ENCODE data around the gene MAP7D3.
"Not testable (repeated sequence)": the region's sequence is repeated elsewhere in the genome, so short reads cannot be mapped to it uniquely, and the experiment has no call there.

MAP7D3 gene

DNA sequence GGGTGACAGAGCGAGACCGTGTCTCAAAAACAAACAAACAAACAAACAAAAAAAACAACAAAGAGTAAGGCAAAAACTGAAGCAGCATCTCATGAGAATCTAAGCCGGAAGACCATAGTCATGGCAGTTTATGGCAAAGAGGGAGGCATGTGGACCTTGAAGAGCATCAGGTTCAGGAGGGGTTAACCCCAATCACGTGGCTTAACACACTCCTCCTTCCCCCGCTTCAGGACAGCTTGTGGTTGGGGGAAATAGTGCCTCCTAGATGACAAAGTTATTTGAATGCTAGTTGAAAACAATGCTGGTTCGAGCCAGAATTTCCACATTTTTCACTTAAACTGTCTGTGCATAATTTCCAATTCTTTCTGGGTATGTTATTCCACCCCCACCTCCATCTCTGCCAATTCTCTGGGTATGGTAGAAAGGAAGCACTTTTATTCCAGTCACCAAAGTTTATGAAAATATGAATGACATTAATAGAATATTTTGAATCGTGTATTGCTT is 11.7 kb upstream of the MAP7D3 start:
- Histone ChIP-seq H3K36me3 (ENCODE audit: insufficient read depth, low read length) (no peaks in the 10 kb centered on the region), H3K9ac (ENCODE audit: low read depth, low read length) (no peak overlapping the region), H3K9me3 (ENCODE audit: control insufficient read depth, insufficient read depth, low read length) (no peaks in the 10 kb centered on the region), H3K4me1 (ENCODE audit: insufficient read depth, low read length) (peaks cover 10% of the 10 kb centered on the region; the same call in 1 of the 2 replicates)

DNA sequence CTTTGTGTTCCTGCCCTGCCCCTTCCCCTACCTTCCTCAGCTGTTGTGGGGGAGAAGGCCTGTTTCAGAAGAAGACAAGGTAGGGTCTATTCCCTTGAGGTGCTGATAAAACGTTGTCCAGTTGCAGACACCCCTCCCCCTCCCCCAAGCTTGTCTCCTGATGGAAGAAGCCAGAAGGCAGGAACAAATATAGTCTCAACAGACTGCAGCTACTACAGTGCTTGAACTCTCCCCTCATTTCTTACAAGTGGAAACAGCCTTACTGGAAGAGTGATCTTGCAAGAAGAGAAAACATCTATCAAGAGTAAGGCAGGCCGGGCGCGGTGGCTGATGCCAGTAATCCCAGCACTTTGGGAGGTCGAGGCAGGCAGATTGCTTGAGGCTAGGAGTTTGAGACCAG is 11.0 kb upstream of the MAP7D3 start:
- peaks cover 10% of the 10 kb centered on the region; the same call in 1 of the 2 replicates for H3K4me1 ChIP-seq (ENCODE audit: insufficient read depth, low read length)
- H3K9ac ChIP-seq (ENCODE audit: low read depth, low read length): no peak overlapping the region
- no peaks in the 10 kb centered on the region for H3K36me3 ChIP-seq (ENCODE audit: insufficient read depth, low read length)
- H3K9me3 ChIP-seq (ENCODE audit: control insufficient read depth, insufficient read depth, low read length): no peaks in the 10 kb centered on the region

DNA sequence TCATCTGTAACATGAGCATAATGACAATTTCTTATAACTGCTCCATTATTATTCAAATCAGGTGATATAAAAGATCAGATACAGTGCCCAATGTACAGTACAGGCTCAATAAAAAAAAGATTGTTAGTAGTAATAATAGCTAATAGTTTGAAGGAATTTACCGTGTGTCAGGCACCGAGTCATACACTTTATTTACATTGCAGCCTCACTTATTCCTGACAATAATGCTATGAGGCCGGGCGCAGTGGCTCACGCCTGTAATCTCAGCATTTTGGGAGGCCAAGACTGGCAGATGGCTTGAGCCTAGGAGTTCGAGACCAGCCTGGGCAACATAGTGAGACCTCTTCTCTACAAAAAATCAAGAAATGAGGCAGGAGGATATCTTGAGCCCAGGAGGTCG is 10.1 kb upstream of the MAP7D3 start:
- Histone ChIP-seq H3K9me3 (ENCODE audit: control insufficient read depth, insufficient read depth, low read length) (no peaks in the 10 kb centered on the region), H3K9ac (ENCODE audit: low read depth, low read length) (no peak overlapping the region), H3K4me1 (ENCODE audit: insufficient read depth, low read length) (peaks cover 12% of the 10 kb centered on the region)

DNA sequence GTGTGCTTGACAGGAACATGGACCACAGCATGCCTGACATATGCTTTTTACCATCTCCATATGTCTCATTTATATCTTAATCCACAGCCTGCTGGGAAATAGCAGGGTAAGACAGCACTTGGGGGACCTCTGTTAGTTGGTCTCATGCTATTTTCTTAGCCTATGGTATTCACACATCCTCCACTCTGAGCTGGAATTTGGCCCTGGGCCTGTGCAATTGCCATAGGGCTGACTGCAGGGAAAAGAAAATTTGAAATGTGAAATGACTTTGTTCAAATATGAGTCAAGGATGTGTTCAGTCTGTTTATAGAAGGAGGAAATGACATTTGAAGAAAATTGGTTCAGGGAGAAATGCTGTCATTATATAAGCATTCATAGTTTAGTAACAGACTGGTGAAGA is 9.6 kb upstream of the MAP7D3 start:
- Histone ChIP-seq H3K4me1 (ENCODE audit: insufficient read depth, low read length) (peaks cover 17% of the 10 kb centered on the region), H3K9me3 (ENCODE audit: control insufficient read depth, insufficient read depth, low read length) (no peaks in the 10 kb centered on the region), H3K36me3 (ENCODE audit: insufficient read depth, low read length) (no peaks in the 10 kb centered on the region), H3K9ac (ENCODE audit: low read depth, low read length) (no peak overlapping the region)

More for the DNA sequence above, 10.1 kb upstream of the MAP7D3 start:
- H3K36me3 ChIP-seq (ENCODE audit: insufficient read depth, low read length): no peaks in the 10 kb centered on the region

DNA sequence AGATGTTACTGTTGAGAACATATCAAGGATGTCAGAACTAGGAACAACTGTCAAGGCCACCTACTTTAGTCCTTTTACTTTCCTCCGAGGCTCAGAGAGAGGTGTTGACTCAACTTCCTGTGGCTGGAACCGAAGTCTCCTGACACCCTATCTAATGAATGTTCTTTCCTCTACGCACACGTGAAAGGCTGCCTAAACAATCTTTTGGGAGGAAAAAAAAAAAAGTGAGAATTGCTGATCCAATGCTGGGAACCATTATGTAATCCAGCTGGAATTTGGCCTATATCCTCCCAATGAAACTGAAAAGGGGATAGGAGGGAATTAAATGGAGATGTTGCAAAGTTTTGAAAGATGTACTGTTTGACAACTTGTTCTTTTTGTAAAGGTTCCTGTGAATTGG is 8.3 kb upstream of the MAP7D3 start:
- peaks cover 17% of the 10 kb centered on the region for H3K4me1 ChIP-seq (ENCODE audit: insufficient read depth, low read length)
- no peaks in the 10 kb centered on the region for H3K9me3 ChIP-seq (ENCODE audit: control insufficient read depth, insufficient read depth, low read length)
- no peaks in the 10 kb centered on the region for H3K36me3 ChIP-seq (ENCODE audit: insufficient read depth, low read length)
- no peak overlapping the region for H3K9ac ChIP-seq (ENCODE audit: low read depth, low read length)

DNA sequence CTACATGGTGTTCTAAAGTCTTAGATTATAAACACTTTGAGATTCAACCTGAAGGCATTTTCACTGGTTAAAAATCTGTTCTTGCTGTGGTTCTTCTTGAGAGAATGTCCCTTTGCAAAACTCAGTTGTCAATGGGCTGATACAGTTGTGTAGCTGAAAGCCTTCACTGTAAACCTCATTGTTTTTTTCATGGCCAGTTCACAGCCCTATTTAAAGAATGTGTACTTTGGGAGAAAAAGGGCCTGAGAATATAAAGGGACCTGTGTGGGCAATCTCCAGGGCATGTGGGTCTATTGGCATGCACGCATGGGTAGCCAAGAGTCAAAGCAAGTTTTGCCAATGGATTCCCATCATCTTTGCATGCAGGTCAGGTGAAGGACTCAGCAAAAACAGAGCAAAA is 7.8 kb upstream of the MAP7D3 start:
- Histone ChIP-seq H3K9ac (ENCODE audit: low read depth, low read length) (no peak overlapping the region), H3K36me3 (ENCODE audit: insufficient read depth, low read length) (no peaks in the 10 kb centered on the region), H3K4me1 (ENCODE audit: insufficient read depth, low read length) (peaks cover 17% of the 10 kb centered on the region), H3K9me3 (ENCODE audit: control insufficient read depth, insufficient read depth, low read length) (no peaks in the 10 kb centered on the region)

DNA sequence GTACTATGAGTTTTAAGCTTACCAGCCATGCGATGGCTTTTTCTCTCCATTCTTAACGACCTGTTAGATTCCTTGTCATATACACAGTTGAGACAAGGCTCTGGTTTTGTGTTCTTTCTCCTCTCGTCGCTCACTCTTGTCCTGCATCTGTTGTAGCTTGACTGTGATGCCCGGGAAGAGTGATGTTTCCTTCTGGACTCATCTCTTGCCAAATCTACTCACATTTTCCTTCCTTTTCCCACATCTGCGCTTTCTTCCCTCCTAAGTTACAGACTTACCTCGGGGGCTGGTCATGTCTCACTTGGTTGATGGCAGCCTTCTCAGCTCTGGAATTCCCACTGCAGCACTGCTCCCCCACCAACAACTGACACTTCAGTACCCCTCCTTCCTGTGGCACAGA is 4.8 kb upstream of the MAP7D3 start:
- Histone ChIP-seq H3K9ac (ENCODE audit: low read depth, low read length) (no peak overlapping the region), H3K36me3 (ENCODE audit: insufficient read depth, low read length) (no peaks in the 10 kb centered on the region), H3K9me3 (ENCODE audit: control insufficient read depth, insufficient read depth, low read length) (no peaks in the 10 kb centered on the region), H3K4me1 (ENCODE audit: insufficient read depth, low read length) (peaks cover 17% of the 10 kb centered on the region)

DNA sequence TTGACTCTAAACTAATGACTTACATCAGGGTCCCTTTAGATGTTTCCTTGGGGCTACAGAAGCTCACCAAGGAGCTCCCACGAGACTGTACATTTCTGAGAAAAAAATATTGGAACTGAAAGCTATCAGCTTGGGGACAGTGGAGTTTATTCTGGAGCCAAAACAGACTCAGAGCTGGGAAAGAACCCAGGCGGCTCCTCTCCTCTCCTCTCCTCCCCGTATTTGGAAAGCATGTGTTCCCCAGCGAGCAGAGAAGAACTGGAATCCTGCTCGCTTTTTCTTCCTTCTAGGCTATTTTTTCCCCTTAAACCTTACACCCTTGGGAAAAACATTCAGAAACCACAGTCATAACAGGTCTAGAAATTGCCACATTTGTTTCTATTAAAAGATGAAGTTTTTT is 4.3 kb upstream of the MAP7D3 start:
- Histone ChIP-seq H3K4me1 (ENCODE audit: insufficient read depth, low read length) (peaks cover 17% of the 10 kb centered on the region), H3K9ac (ENCODE audit: low read depth, low read length) (no peak overlapping the region)

DNA sequence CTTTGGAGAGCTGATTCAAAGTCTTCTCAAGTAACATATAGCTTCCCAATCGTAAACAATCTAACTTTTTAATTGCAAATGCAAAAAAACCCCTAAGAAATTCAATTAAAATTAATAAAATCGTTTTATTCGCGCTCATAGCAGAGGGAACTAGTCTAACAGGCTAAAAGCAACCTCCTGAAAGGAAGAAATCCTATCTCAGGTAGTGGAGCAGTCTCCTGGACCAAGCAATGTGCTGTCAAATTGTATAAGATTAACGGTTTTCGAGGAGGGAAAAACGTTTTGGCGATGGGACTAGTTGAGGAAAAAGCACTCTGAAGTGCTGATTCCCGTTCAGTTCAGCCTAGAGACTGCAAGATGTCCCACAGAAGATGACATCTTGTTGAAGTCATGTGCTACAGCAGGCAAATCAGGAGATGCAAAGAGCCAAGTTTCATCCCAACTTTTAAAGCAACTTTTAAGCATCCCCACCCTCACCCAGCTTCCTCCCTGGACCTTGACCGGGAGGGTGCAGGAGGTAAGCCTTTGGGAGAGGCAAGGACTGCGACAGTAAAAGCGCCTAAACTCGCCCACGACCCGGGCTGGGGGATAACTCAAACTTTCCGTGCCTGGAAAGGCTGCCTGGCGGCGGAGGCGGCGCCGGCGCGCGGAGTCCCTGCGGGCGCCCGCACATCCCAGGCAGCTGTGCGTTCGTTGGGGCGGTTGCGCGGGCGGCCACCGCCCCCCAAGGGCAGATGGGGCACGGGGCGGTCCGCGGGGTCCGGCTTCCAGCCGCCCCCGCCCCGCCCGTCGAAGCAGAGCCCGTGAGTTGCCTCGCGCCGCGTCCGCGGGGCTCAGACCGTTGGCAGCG is 784 bp downstream of the MAP7D3 start:
- Histone ChIP-seq H3K9ac (ENCODE audit: low read depth, low read length) (peak overlapping the region; percentile 57), H3K9me3 (ENCODE audit: control insufficient read depth, insufficient read depth, low read length) (no peaks in the 10 kb centered on the region), H3K4me1 (ENCODE audit: insufficient read depth, low read length) (no peaks in the 10 kb centered on the region), H3K36me3 (ENCODE audit: insufficient read depth, low read length) (no peaks in the 10 kb centered on the region)

More for the DNA sequence above, 4.3 kb upstream of the MAP7D3 start:
- H3K9me3 ChIP-seq (ENCODE audit: control insufficient read depth, insufficient read depth, low read length): no peaks in the 10 kb centered on the region
- no peaks in the 10 kb centered on the region for H3K36me3 ChIP-seq (ENCODE audit: insufficient read depth, low read length)

DNA sequence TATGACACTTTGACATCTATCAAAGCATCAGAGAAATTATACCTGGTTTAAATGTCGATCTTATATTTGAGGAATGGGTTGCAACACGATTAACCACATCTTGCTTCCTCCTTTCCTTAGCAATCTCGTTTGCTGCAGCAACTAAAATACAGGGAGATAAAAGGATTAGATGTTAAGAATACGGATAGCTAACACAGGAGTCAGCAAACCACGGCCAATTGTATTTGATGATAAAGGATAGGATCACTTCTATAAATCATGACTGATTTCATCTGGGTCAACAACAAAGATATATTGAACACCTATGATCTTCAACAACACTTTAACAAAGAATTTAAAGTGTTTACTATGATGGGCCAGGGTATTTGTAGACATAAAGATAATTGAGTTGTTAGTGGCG is 5.0 kb downstream of the MAP7D3 start:
- H3K9me3 ChIP-seq (ENCODE audit: control insufficient read depth, insufficient read depth, low read length): no peaks in the 10 kb centered on the region

DNA sequence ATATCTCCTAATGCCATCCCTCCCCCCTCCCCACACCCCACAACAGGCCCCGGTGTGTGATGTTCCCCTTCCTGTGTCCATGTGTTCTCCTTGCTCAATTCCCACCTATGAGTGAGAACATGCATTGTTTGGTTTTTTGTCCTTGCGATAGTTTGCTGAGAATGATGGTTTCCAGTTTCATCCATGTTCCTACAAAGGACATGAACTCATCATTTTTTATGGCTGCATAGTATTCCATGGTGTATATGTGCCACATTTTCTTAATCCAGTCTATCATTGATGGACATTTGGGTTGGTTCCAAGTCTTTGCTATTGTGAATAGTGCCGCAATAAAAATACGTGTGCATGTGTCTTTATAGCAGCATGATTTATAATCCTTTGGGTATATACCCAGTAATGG is 13.4 kb downstream of the MAP7D3 start:
- H3K4me1 ChIP-seq (ENCODE audit: insufficient read depth, low read length); H3K36me3 ChIP-seq (ENCODE audit: insufficient read depth, low read length); H3K9me3 ChIP-seq (ENCODE audit: control insufficient read depth, insufficient read depth, low read length); H3K9ac ChIP-seq (ENCODE audit: low read depth, low read length): not testable (repeated sequence)

More for the DNA sequence above, 5.0 kb downstream of the MAP7D3 start:
- Histone ChIP-seq H3K36me3 (ENCODE audit: insufficient read depth, low read length) (0 out of 2 replicates have a peak, but pooled peaks cover 3% of the 10 kb centered on the region), H3K9ac (ENCODE audit: low read depth, low read length) (no peak overlapping the region), H3K4me1 (ENCODE audit: insufficient read depth, low read length) (no peaks in the 10 kb centered on the region)

DNA sequence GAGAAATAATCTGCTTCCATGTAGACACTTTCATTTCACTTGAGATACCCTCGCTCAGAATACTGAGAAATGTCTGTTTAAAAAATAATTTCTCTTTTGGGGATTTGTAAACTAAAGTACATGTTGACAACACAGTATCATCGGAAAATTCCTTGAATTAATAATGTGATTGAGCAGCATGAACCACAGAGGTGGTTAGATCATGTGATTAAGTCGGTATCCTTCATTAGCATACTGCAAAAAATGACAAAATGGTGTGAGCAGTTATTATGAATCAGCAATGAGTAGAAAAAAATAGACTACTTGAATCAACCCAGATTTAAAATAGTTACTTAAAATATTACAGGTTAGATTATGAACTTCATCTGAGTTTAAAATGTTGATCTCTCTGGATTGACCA is 14.1 kb downstream of the MAP7D3 start:
- H3K36me3 ChIP-seq (ENCODE audit: insufficient read depth, low read length): no peaks in the 10 kb centered on the region
- H3K9me3 ChIP-seq (ENCODE audit: control insufficient read depth, insufficient read depth, low read length): no peaks in the 10 kb centered on the region
- no peak overlapping the region for H3K9ac ChIP-seq (ENCODE audit: low read depth, low read length)
- H3K4me1 ChIP-seq (ENCODE audit: insufficient read depth, low read length): no peaks in the 10 kb centered on the region

DNA sequence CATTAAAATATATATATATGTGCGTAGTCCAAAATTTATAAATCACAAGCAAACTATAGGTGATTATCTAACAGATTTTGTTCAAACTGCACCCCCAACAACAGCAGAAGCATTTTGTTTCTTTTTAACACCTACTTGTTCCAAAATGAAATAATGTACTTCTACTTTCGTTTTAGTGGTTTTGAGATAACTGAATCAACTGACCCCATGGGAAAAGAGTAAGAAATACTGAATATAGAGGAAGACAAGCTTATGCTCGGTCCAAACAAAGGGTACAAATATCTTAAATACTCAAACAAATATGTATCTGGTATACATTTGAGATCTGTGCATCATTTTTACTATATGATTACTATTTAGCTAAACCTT is 22.4 kb downstream of the MAP7D3 start:
- Histone ChIP-seq H3K9ac (ENCODE audit: low read depth, low read length) (no peak overlapping the region), H3K36me3 (ENCODE audit: insufficient read depth, low read length) (peaks cover 8% of the 10 kb centered on the region)

DNA sequence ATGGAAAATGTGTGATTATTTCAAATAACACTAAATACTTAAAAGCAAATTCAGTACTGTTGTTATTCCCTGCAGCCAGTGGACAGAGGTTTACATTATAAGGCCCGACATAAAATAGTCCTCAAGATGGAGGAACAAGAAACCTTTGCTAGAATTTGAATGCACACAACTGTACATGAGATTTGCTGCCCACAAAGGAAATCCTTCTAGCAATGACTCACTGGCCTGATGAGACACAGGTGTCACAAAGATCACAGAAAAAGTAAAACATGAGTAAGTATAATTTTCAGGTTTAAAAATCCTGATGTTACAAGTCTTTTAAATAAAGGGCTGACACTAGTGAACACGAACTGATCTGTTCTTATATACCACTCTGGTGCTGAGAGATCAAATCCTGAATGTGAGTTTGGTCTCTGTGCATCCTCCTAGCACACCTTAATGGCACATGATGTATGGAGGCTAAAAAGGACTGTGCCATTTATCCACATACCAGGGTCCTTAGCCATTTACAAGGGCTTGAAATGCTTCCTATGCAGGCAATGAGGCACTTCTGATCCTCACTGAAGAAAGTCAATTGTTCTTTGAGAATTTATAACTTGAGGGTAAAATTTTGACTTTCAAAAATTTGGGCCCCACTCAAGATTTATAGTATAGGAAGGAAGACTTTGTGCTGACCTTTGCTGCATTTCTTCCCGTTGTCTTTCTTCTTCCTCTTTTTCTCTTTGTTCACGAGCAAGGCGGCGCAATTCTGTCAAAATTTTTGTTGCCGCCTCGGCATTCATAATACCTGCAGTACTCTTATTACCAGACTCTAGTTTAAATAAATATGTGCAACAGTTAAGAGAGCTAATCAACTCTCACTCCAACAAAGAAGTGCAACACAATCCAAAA is 23.0 kb downstream of the MAP7D3 start:
- H3K4me1 ChIP-seq (ENCODE audit: insufficient read depth, low read length): no peaks in the 10 kb centered on the region
- peaks cover 8% of the 10 kb centered on the region for H3K36me3 ChIP-seq (ENCODE audit: insufficient read depth, low read length)
- no peak overlapping the region for H3K9ac ChIP-seq (ENCODE audit: low read depth, low read length)
- H3K9me3 ChIP-seq (ENCODE audit: control insufficient read depth, insufficient read depth, low read length): no peaks in the 10 kb centered on the region

More for the DNA sequence above, 22.4 kb downstream of the MAP7D3 start:
- H3K9me3 ChIP-seq (ENCODE audit: control insufficient read depth, insufficient read depth, low read length): no peaks in the 10 kb centered on the region
- H3K4me1 ChIP-seq (ENCODE audit: insufficient read depth, low read length): no peaks in the 10 kb centered on the region

Measured in ES-I3 (cell line).